Activated CD4-positive, alpha-beta memory T cell treated with anti-CD3 and anti-CD28 coated beads for 36 hours (primary cell): ENCODE results near the gene PI16. TPM values are rescaled to one million over a fixed set of nuclear protein-coding genes. Genes with fewer than 3 reads are reported as not detected.
A peak's percentile ranks its signal among the peaks of the same experiment; 100 is the strongest.

ENCODE experiments used
- CTCF ChIA-PET: fragments of 350-600 bp; sonication (Branson Sonifier 250); formaldehyde crosslinking; loops from one replicate; lab custom pipeline; 2021; ENCODE audit warnings: antibody characterized with exemption, inconsistent platforms; lab: Charles Lee
- POLR2A ChIA-PET: fragments of 350-600 bp; sonication (Branson Sonifier 250); formaldehyde crosslinking; loops from one replicate; lab custom pipeline; 2021; ENCODE audit warnings: antibody characterized with exemption; lab: Charles Lee
- DNase-seq: peaks from one replicate; pipeline ENCODE4 v3.0.0-alpha.2; 2020
- H3K27ac Mint-ChIP-seq: one replicate; pipeline ENCODE4 v1.8.0; 2021; ENCODE audit warnings: mixed read lengths
- H3K27me3 Mint-ChIP-seq: one replicate; pipeline ENCODE4 v1.8.0; 2021; ENCODE audit warnings: mixed read lengths
- H3K36me3 Mint-ChIP-seq: one replicate; pipeline ENCODE4 v1.8.0; 2021; ENCODE audit warnings: mixed read lengths
- H3K4me1 Mint-ChIP-seq: one replicate; pipeline ENCODE4 v1.8.0; 2021; ENCODE audit warnings: low read depth, mixed read lengths
- H3K4me3 Mint-ChIP-seq: one replicate; pipeline ENCODE4 v1.8.0; 2021; ENCODE audit warnings: mild to moderate bottlenecking, mixed read lengths
- H3K9me3 Mint-ChIP-seq: one replicate; pipeline ENCODE4 v1.8.0; 2021; ENCODE audit warnings: mixed read lengths
- intact Hi-C: fragments of 100-400 bp; cut with micrococcal nuclease; formaldehyde crosslinking; loops from one replicate; pipeline ENCODE4 v1.15.1; 2023
- total RNA-seq, 2 experiments: library from RNA; stranded (reverse); gene quantifications; one replicate each; pipeline ENCODE4 v1.2.3, GENCODE V29; 2021

Gene PI16
- total RNA-seq, 2 experiments from 2014 or later: 1.0 to 1.1 TPM

- H3K36me3 Mint-ChIP-seq: peaks cover 44% of the 10 kb centered on the region
- intact Hi-C loops: no loop called here
- H3K27ac Mint-ChIP-seq: no peak overlapping the region
- no peak for DNase-seq
- no peak overlapping the region for H3K4me3 Mint-ChIP-seq
- no peaks in the 10 kb centered on the region for H3K27me3 Mint-ChIP-seq
- CTCF ChIA-PET: interaction anchor here (1.0 to 1.7 kb wide), 7 partner anchors 12 to 103 kb away, joined by 3 to 11 read pairs (median 5); partner anchors contain the start of gene C6orf89
- peaks cover 24% of the 10 kb centered on the region for H3K4me1 Mint-ChIP-seq
- POLR2A ChIA-PET: interaction anchor here (0.8 kb wide), 1 partner anchor 94 kb away, joined by 3 read pairs; no protein-coding TSS in a partner anchor
- no peaks in the 10 kb centered on the region for H3K9me3 Mint-ChIP-seq
Observed at GRCh38 chr6:36978421-36979346, 24.1 kb downstream of the PI16 start.

DNA sequence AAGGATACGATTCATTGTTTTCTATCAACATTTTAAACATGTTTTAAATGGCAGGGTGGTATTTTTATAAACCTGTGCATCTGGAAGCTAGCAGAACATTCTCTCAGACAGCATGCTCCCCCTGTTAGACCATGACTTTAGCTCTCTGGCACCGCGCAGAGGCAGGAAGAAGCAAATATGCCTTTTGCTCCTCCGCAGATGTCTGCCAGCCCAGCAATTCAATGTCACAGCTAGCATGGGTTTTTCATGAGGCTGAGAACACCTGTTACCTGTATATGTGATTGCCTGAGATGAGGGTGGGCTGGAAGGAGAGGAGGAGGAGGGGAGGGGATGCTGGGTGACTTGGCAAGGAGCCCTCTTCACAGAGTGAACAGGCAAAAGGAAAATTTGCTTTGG is 24.8 kb downstream of the PI16 start:
- intact Hi-C loops: no loop called here
- H3K4me1 Mint-ChIP-seq: peaks cover 24% of the 10 kb centered on the region
- POLR2A ChIA-PET: interaction anchor here (0.8 kb wide), 1 partner anchor 94 kb away, joined by 3 read pairs; no protein-coding TSS in a partner anchor

DNA sequence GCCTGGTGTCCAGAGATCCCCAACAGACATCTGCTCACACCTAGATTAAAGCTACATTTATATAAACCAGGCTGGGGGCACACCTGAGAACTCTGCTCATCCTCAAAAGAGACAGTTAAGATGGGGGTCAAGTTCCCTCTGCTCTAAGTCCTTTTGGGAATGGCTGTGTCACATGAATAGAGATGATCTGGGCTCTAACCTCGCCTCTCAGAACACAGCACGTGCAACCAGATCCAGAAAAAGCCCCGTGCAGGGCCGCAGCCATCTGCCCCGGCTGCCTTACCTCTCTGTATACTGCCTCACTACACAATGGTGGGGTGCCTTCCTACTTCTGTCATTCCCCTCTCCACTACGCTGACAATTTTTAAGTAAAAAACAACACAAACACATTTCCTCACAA is 25.6 kb downstream of the PI16 start:
- DNase-seq: no peak
- H3K4me3 Mint-ChIP-seq: no peak overlapping the region
- ChIA-PET POLR2A (no interaction called here), CTCF (interaction anchor here (1.7 kb wide), 1 partner anchor 95 kb away, joined by 11 read pairs; the partner anchor contains the start of gene C6orf89)
- intact Hi-C loops: loop anchor here (10.0 kb wide), 1 partner anchor 385 kb away; the partner anchor contains the start of gene SRSF3
- H3K36me3 Mint-ChIP-seq: peaks cover 38% of the 10 kb centered on the region
- H3K4me1 Mint-ChIP-seq: peaks cover 24% of the 10 kb centered on the region
- H3K27me3 Mint-ChIP-seq: no peaks in the 10 kb centered on the region
- H3K9me3 Mint-ChIP-seq: no peaks in the 10 kb centered on the region
- H3K27ac Mint-ChIP-seq: peak overlapping the region; percentile 20

More for the DNA sequence above, 24.8 kb downstream of the PI16 start:
- H3K9me3 Mint-ChIP-seq: no peaks in the 10 kb centered on the region
- H3K27me3 Mint-ChIP-seq: no peaks in the 10 kb centered on the region
- H3K36me3 Mint-ChIP-seq: peaks cover 44% of the 10 kb centered on the region
- CTCF ChIA-PET: interaction anchor here (1.0 to 1.7 kb wide), 4 partner anchors 11 to 104 kb away, joined by 3 to 11 read pairs (median 4); partner anchors contain the start of gene C6orf89
- peak; percentile 41 for DNase-seq
- peak overlapping the region; percentile 47 for H3K27ac Mint-ChIP-seq
- no peak overlapping the region for H3K4me3 Mint-ChIP-seq

GRCh38 chr6:36980876-36981619 is 26.5 kb downstream of the PI16 start:
- H3K4me3 Mint-ChIP-seq: no peak overlapping the region
- DNase-seq: no peak
- intact Hi-C loops: loop anchor here (10.0 kb wide), 1 partner anchor 386 kb away; the partner anchor contains the start of gene SRSF3
- no peaks in the 10 kb centered on the region for H3K27me3 Mint-ChIP-seq
- H3K27ac Mint-ChIP-seq: no peak overlapping the region
- H3K9me3 Mint-ChIP-seq: no peaks in the 10 kb centered on the region
- peaks cover 24% of the 10 kb centered on the region for H3K4me1 Mint-ChIP-seq
- POLR2A ChIA-PET: interaction anchor here (1.0 kb wide), 1 partner anchor 31 kb away, joined by 3 read pairs; no protein-coding TSS in a partner anchor
- H3K36me3 Mint-ChIP-seq: peaks cover 29% of the 10 kb centered on the region
- CTCF ChIA-PET: interaction anchor here (1.4 kb wide), 2 partner anchors 37 to 96 kb away, joined by 4 to 6 read pairs; no protein-coding TSS in a partner anchor

DNA sequence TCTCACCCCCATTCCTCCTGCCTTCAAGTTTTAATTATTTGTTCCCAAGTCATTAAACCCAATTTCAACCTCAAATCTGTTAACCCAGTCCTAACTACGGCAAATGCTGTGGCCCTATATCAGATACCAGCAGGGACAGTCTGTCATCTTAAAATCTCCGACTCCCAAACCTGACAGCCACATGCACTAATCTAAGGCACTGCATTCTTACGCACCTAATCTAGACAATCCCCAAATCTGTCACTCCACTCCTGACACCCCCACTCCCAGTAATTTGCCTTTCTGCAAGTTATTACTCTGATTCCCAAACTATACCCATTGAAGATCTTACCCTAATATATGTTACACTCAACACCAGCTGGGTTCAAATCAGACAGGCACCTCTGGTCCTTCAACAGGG is 29.0 kb downstream of the PI16 start:
- Mint-ChIP-seq H3K36me3 (peaks cover 14% of the 10 kb centered on the region), H3K27me3 (no peaks in the 10 kb centered on the region), H3K27ac (no peak overlapping the region), H3K4me3 (no peak overlapping the region), H3K4me1 (peaks cover 31% of the 10 kb centered on the region), H3K9me3 (no peaks in the 10 kb centered on the region)
- DNase-seq: no peak
- ChIA-PET CTCF (no interaction called here), POLR2A (no interaction called here)
- intact Hi-C loops: loop anchor here (10.0 kb wide), 1 partner anchor 389 kb away; the partner anchor contains the start of gene SRSF3

DNA sequence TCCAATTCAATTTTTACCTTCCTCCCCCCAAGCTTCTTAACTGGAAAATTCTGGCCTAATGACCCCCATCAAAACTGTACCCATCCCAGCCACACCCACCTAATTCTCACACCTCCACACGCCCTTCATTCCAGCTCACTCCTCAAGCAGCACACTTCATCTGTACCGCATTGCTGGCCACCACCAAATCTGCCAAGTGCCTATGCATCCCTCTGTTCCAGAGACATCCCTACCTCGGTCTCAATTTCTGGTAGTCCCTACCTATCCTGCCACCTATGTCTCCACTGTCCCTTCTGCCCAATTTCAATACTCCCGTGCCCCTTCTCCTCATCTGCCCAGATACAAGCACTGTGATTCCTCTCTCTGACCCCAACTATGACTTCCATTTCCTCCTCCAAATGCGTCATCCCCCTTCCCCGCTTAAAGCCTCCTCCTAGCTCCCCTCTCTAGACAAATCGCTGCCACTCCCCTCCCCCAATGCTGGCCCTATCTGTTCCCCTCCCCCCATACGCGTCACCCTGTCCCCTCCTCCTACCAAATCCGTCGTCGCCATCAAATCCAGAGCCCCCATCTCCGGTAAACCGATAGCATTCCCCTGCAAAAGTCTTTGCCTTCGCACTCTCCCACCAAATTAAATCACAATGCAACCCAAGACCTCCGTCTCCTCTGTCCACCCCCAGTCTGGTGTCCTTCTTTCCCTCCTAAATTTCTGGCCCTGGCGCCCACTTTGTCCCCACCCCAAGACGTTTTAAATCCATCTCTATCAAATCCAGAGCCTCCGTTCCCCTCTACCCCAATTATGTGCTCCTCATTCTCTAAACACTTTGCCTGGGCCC is 30.3 kb downstream of the PI16 start:
- ChIA-PET POLR2A (interaction anchor here (0.7 to 2.6 kb wide), 4 partner anchors 22 to 185 kb away, joined by 3 to 21 read pairs (median 4); partner anchors contain the start of genes PIM1 and PPIL1), CTCF (interaction anchor here (0.9 to 3.7 kb wide), 4 partner anchors 8 to 110 kb away, joined by 3 to 28 read pairs (median 4); partner anchors contain the start of gene PPIL1)
- Mint-ChIP-seq H3K4me1 (peaks cover 27% of the 10 kb centered on the region), H3K9me3 (no peaks in the 10 kb centered on the region), H3K27me3 (no peaks in the 10 kb centered on the region), H3K4me3 (no peak overlapping the region), H3K27ac (no peak overlapping the region), H3K36me3 (peaks cover 12% of the 10 kb centered on the region)
- intact Hi-C loops: loop anchor here (1.0 to 10.0 kb wide), 2 partner anchors 99 to 390 kb away; partner anchors contain the start of genes C6orf89 and SRSF3
- DNase-seq: peak; percentile 84

- no peak overlapping the region for H3K4me3 Mint-ChIP-seq
- intact Hi-C loops: loop anchor here (10.0 kb wide), 1 partner anchor 391 kb away; the partner anchor contains the start of gene SRSF3
- peaks cover 9% of the 10 kb centered on the region for H3K36me3 Mint-ChIP-seq
- no peak for DNase-seq
- no peaks in the 10 kb centered on the region for H3K9me3 Mint-ChIP-seq
- CTCF ChIA-PET: interaction anchor here (0.8 to 3.7 kb wide), 14 partner anchors 8 to 225 kb away, joined by 3 to 28 read pairs (median 3); partner anchors contain the start of genes C6orf89 and PPIL1
- H3K27me3 Mint-ChIP-seq: no peaks in the 10 kb centered on the region
- H3K4me1 Mint-ChIP-seq: peaks cover 22% of the 10 kb centered on the region
- H3K27ac Mint-ChIP-seq: no peak overlapping the region
- POLR2A ChIA-PET: interaction anchor here (0.6 to 2.6 kb wide), 12 partner anchors 8 to 272 kb away, joined by 3 to 21 read pairs (median 4); partner anchors contain the start of genes C6orf89, PIM1, PPIL1 and TBC1D22B
Observed at GRCh38 chr6:36985417-36985807, 30.9 kb downstream of the PI16 start.

GRCh38 chr6:36985808-36986703 is 31.5 kb downstream of the PI16 start, which contains the start of gene MTCH1:
MTCH1 (minus strand) TSS chr6:36986196; CDS start chr6:36986173, 23 bp downstream.
- Mint-ChIP-seq H3K27me3 (no peaks in the 10 kb centered on the region), H3K27ac (peak within 1 kb of the TSS; percentile 90), H3K9me3 (no peaks in the 10 kb centered on the region), H3K4me1 (peaks cover 18% of the 10 kb centered on the region), H3K4me3 (peak within 1 kb of the TSS; percentile 99), H3K36me3 (peaks cover 7% of the 10 kb centered on the region)
- DNase-seq: peak; percentile 90
- ChIA-PET CTCF (interaction anchor here (0.7 to 3.7 kb wide), 16 partner anchors 9 to 224 kb away, joined by 3 to 28 read pairs (median 3); partner anchors contain the start of genes C6orf89 and PPIL1), POLR2A (interaction anchor here (0.6 to 2.6 kb wide), 16 partner anchors 8 to 272 kb away, joined by 3 to 21 read pairs (median 4); partner anchors contain the start of genes C6orf89, PIM1, PPIL1 and TBC1D22B)
- intact Hi-C loops: loop anchor here (1.0 to 10.0 kb wide), 4 partner anchors 32 to 391 kb away; partner anchors contain the start of gene SRSF3

- POLR2A ChIA-PET: interaction anchor here (0.8 to 2.6 kb wide), 11 partner anchors 9 to 218 kb away, joined by 3 to 21 read pairs (median 4); partner anchors contain the start of genes C6orf89 and PPIL1
- Mint-ChIP-seq H3K36me3 (peaks cover 5% of the 10 kb centered on the region), H3K4me1 (peaks cover 12% of the 10 kb centered on the region), H3K9me3 (no peaks in the 10 kb centered on the region), H3K4me3 (peak overlapping the region; percentile 99), H3K27me3 (no peaks in the 10 kb centered on the region), H3K27ac (peak overlapping the region; percentile 90)
- intact Hi-C loops: loop anchor here (1.0 to 10.0 kb wide), 4 partner anchors 32 to 392 kb away; partner anchors contain the start of gene SRSF3
- DNase-seq: no peak
- CTCF ChIA-PET: interaction anchor here (0.7 to 3.7 kb wide), 8 partner anchors 31 to 222 kb away, joined by 3 to 28 read pairs (median 3); partner anchors contain the start of gene C6orf89
Observed at GRCh38 chr6:36986704-36987047, 32.1 kb downstream of the PI16 start.
